Measurements from ENCODE around the gene NELL1. TPM values are rescaled to one million over a fixed set of nuclear protein-coding genes. Genes with fewer than 3 reads are reported as not detected.

NELL1 gene
- total RNA-seq, 1 experiment from 2014 or later, result not detected

DNA sequence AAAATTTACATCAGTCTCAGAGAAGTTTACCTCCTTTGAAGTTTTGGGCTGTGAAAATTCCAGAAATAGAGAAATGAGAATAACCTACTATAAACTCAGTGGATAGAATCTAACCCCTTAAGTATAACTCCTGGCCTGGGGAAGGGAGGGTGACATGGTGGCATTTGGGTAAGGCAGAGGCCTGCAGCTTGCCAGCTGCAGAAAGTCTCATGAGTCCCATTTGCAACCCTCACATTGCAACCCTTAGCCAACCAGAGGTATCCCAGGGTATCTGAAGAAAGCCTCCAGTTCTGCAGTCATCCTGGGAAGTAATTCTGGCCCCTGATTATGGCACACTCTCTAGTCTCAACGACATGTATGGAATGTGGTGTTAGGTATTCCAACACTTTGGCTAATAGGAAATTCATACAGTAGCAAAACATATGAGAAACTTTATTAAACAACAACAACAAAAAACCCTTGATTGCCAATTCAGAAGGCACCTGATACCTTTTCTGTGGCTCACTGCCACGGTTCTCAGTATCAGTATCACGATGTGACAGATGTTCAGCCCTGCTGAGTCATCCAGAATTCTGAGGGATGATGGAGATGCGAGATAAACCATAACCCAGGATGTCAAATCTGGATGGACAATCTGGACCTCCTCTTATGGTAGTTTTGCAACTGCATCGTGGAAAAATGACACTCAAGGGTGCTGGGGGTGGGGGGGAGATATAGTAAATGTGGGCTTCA is 743.4 kb downstream of the NELL1 start:
- H3K4me3 Mint-ChIP-seq (ENCODE audit: unreplicated experiment), result no peak overlapping the region
- ChIA-PET CTCF (no interaction called here), POLR2A (no interaction called here)
- H3K4me3 ChIP-seq (ENCODE audit: low read depth, low read length), result no peak overlapping the region
- no peaks in the 10 kb centered on the region for H3K27me3 ChIP-seq (replicated peaks; ENCODE audit: control insufficient read depth, insufficient read depth, low read length)
- no peaks in the 10 kb centered on the region for H3K27me3 Mint-ChIP-seq (ENCODE audit: insufficient read depth, unreplicated experiment)
- H3K27ac Mint-ChIP-seq (ENCODE audit: unreplicated experiment), result no peak overlapping the region
- H3K36me3 ChIP-seq (ENCODE audit: control insufficient read depth, insufficient read depth, low read length), result no peaks in the 10 kb centered on the region
- no peak for DNase-seq
- H3K4me1 ChIP-seq, result no peaks in the 10 kb centered on the region
- H3K9me3 ChIP-seq, result no peaks in the 10 kb centered on the region
- no peak for TF ChIP-seq CTCF (IDR thresholded peaks at IDR 0.05; ENCODE audit: insufficient read depth in 1 of 2, low read depth in 1 of 2, low read length in 1 of 2, severe bottlenecking in 1 of 2, unreplicated experiment in 1 of 2)
- no peaks in the 10 kb centered on the region for H3K36me3 Mint-ChIP-seq (ENCODE audit: insufficient read depth, unreplicated experiment)
- BruUV-seq (replicated peaks), result no TSS peak
- H3K4me1 Mint-ChIP-seq (ENCODE audit: low read depth, unreplicated experiment), result no peaks in the 10 kb centered on the region
- intact Hi-C loops (cut with micrococcal nuclease; ENCODE audit: unreplicated experiment), result no loop called here
- H3K9me3 Mint-ChIP-seq (ENCODE audit: unreplicated experiment), result no peaks in the 10 kb centered on the region

- H3K9me3 ChIP-seq, result no peaks in the 10 kb centered on the region
- no peak overlapping the region for H3K4me3 Mint-ChIP-seq (ENCODE audit: unreplicated experiment)
- H3K9me3 Mint-ChIP-seq (ENCODE audit: unreplicated experiment), result no peaks in the 10 kb centered on the region
- H3K36me3 ChIP-seq (ENCODE audit: control insufficient read depth, insufficient read depth, low read length), result no peaks in the 10 kb centered on the region
- ChIA-PET CTCF (no interaction called here), POLR2A (no interaction called here)
- no peak overlapping the region for H3K27ac Mint-ChIP-seq (ENCODE audit: unreplicated experiment)
- no peaks in the 10 kb centered on the region for H3K27me3 Mint-ChIP-seq (ENCODE audit: insufficient read depth, unreplicated experiment)
- H3K4me1 Mint-ChIP-seq (ENCODE audit: low read depth, unreplicated experiment), result no peaks in the 10 kb centered on the region
- no peak overlapping the region for H3K4me3 ChIP-seq (ENCODE audit: low read depth, low read length)
- TF ChIP-seq CTCF (IDR thresholded peaks at IDR 0.05; ENCODE audit: insufficient read depth in 1 of 2, low read depth in 1 of 2, low read length in 1 of 2, severe bottlenecking in 1 of 2, unreplicated experiment in 1 of 2), result no peak
- H3K27me3 ChIP-seq (replicated peaks; ENCODE audit: control insufficient read depth, insufficient read depth, low read length), result no peaks in the 10 kb centered on the region
- H3K4me1 ChIP-seq, result no peaks in the 10 kb centered on the region
- BruUV-seq (replicated peaks), result no TSS peak
- no peaks in the 10 kb centered on the region for H3K36me3 Mint-ChIP-seq (ENCODE audit: insufficient read depth, unreplicated experiment)
- DNase-seq, result no peak
- intact Hi-C loops (cut with micrococcal nuclease; ENCODE audit: unreplicated experiment), result no loop called here
Measured at GRCh38 chr11:21414953-21415352, 745.6 kb downstream of the NELL1 start.

DNA sequence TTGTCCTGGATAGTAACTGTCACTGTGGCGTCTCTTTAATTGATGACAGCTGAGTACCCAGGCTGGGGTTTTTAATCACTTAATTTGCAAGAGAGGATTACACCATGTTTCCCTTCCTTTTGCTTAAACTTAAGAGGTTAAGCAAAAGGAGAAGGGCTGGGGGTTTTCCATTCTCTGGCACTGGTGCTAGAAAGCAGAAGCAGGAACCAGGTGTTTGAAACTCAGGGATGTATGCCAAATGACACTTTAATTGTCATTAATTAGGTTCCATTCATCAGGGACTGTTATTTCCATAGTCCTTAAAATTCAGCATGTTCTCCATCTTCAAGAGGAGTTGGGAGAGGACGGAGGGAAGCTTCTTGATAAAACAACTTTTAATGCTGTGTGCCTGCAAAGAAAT is 746.2 kb downstream of the NELL1 start:
- ChIA-PET POLR2A (no interaction called here), CTCF (no interaction called here)
- no peaks in the 10 kb centered on the region for H3K4me1 ChIP-seq
- no TSS peak for BruUV-seq (replicated peaks)
- Mint-ChIP-seq H3K27me3 (ENCODE audit: insufficient read depth, unreplicated experiment) (no peaks in the 10 kb centered on the region), H3K9me3 (ENCODE audit: unreplicated experiment) (no peaks in the 10 kb centered on the region), H3K36me3 (ENCODE audit: insufficient read depth, unreplicated experiment) (no peaks in the 10 kb centered on the region), H3K27ac (ENCODE audit: unreplicated experiment) (no peak overlapping the region), H3K4me3 (ENCODE audit: unreplicated experiment) (no peak overlapping the region), H3K4me1 (ENCODE audit: low read depth, unreplicated experiment) (no peaks in the 10 kb centered on the region)
- intact Hi-C loops (cut with micrococcal nuclease; ENCODE audit: unreplicated experiment), result no loop called here
- no peak for TF ChIP-seq CTCF (IDR thresholded peaks at IDR 0.05; ENCODE audit: insufficient read depth in 1 of 2, low read depth in 1 of 2, low read length in 1 of 2, severe bottlenecking in 1 of 2, unreplicated experiment in 1 of 2)
- H3K4me3 ChIP-seq (ENCODE audit: low read depth, low read length), result no peak overlapping the region
- no peaks in the 10 kb centered on the region for H3K36me3 ChIP-seq (ENCODE audit: control insufficient read depth, insufficient read depth, low read length)
- H3K27me3 ChIP-seq (replicated peaks; ENCODE audit: control insufficient read depth, insufficient read depth, low read length), result no peaks in the 10 kb centered on the region
- no peak for DNase-seq
- no peaks in the 10 kb centered on the region for H3K9me3 ChIP-seq

Measured in Caco-2 (cell line).